HG02973 (cell line): ENCODE measurements around the gene SPARC.
"Not testable (repeated sequence)": the region's sequence is repeated elsewhere in the genome, so short reads cannot be mapped to it uniquely, and the experiment has no call there.

Source experiments
- ATAC-seq: cut with Tn5 transposase; IDR thresholded peaks from one replicate; pipeline ENCODE4 v1.9.1; 2021; ENCODE audit warnings: moderate library complexity; ENCODE audit not compliant: unreplicated experiment

Gene SPARC

GRCh38 chr5:151703227-151703626 is 16.5 kb upstream of the SPARC start:
- ATAC-seq: peak; percentile 89

- no peak for ATAC-seq
Measured at GRCh38 chr5:151700820-151701219, 14.1 kb upstream of the SPARC start.

DNA sequence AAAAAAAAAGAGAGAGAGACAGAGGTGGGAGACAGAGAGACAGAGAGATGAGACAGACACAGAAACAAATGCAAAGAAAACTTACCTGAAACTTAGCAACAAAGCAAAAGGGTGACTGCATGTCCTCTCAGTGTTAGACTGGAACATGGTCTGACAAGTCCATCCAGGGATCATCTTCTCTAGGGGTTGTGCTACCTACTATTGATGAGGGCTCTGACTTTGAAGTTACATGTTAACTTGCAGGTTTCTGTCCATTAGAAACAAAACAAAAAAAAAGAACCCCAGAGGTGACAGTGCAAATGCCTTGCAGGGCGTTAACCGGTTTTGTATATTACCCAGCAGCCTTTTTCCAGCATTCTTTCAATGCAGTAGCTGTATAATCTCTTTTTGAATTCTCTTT is 13.6 kb upstream of the SPARC start:
- ATAC-seq: no peak

- no peak for ATAC-seq
Measured at GRCh38 chr5:151699071-151699901, 12.6 kb upstream of the SPARC start.

DNA sequence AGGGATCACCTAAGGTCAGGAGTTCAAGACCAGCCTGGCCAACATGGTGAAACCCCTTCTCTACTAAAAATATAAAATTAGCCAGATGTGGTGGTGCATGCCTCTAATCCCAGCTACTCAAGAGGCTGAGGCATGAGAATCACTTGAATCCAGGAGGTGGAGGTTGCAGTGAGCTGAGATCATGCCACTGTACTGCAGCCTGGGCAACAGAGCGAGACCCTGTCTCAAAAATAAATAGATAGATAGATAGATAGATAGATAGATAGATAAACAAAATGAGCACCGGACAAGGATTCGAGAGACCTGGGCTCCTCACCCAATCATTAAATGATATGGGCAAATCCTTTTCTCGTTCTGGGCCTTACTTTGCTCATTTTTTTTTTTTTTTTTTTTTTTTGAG is 11.4 kb upstream of the SPARC start:
- ATAC-seq: not testable (repeated sequence)

DNA sequence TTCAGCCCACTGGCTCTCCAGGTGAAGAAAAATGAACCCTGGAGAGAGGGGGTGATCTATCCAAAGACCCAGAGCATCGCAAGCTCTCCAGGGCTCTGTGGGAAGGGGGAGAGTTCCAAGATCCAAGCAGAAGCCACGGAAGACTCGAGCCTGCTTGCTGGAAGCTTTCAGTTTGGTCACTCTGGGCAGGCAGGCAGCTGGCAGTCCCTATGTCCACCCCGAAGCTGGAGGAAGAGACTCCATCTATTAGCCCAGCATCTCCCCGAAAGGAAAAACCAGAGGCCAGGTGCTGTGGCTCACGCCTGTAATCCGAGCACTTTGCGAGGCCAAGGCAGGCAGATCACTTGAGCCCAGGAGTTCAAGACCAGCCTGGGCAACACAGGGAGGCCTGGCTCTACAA is 10.7 kb upstream of the SPARC start:
- ATAC-seq: no peak

- no peak for ATAC-seq
Measured at GRCh38 chr5:151696470-151697061, 9.9 kb upstream of the SPARC start.

DNA sequence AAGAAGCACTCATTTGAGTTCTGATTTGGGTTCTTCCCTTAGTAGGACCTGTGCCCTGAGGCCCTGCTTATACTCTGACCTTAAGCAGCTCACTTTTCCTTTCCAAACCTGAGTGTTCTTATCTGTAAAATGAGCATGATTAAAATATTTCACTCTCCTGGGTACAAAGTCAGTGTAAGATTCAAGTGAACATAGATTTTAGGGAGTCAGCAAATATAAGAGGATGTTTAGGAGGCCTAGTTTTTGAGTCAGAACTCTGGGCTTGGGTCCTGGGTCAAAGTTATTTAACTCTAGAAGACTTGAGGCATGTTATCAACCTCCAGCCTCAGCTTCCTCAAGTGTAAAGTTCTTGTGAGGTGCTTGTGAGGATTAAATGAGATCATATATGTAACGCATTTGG is 8.7 kb upstream of the SPARC start:
- no peak for ATAC-seq

- ATAC-seq: no peak
Measured at GRCh38 chr5:151694035-151694485, 7.3 kb upstream of the SPARC start.

DNA sequence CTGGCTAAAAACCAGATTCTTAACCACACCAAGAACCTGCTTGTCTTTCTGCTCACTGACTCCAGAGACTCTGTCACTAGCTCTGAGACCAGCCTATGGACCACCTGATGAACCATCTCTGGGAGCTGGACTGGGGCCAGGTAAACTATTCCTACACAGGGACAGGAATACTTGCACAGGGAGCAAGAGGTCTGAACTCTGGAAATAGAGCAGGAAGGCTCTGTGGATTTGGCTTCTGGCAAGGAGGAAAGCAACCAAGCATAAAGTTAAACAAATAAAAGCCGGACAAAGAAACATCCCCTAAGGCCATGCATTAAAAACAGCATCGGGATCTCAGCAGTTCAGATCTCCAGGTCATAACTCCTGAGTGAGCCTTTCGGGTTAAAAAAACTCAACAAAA is 5.6 kb upstream of the SPARC start:
- no peak for ATAC-seq

- no peak for ATAC-seq
Measured at GRCh38 chr5:151691706-151692105, 5.0 kb upstream of the SPARC start.

DNA sequence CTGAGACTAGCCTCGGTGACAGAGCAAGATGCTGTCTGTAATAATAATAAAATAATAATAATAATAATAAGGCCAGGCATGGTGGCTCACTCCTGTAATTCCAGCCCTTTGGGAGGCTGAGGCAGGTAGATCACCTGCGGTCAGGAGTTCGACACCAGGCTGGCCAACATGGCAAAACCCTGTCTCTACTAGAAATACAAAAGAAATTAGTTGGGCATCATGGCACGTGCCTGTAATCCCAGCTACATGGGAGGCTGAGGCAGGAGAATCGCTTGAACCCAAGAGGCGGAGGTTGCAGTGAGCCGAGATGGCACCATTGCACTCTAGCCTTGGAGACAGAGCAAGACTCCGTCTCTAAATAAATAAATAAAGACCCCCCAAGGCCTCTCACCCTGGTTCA is 2.9 kb upstream of the SPARC start:
- ATAC-seq: not testable (repeated sequence)

DNA sequence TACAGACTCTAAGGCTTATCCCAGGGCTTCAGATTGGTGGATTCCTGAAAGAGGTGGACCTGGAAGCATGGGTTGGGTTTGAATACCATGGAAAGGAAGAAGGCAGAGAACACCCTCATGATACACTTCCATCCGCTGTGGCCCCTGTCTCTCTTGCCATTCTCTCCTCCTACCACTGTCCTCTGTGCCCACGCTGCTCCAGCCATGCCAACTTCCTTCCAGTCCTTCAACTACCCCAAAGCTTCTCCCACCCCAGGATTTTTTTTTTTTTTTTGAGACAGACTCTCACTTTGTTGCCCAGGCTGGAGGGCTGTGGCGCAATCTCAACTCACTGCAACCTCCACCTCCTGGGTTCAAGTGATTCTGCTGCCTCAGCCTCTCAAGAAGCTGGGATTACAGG is 1.7 kb upstream of the SPARC start:
- ATAC-seq: no peak

- ATAC-seq: no peak
Measured at GRCh38 chr5:151685749-151686673, 704 bp downstream of the SPARC start.

DNA sequence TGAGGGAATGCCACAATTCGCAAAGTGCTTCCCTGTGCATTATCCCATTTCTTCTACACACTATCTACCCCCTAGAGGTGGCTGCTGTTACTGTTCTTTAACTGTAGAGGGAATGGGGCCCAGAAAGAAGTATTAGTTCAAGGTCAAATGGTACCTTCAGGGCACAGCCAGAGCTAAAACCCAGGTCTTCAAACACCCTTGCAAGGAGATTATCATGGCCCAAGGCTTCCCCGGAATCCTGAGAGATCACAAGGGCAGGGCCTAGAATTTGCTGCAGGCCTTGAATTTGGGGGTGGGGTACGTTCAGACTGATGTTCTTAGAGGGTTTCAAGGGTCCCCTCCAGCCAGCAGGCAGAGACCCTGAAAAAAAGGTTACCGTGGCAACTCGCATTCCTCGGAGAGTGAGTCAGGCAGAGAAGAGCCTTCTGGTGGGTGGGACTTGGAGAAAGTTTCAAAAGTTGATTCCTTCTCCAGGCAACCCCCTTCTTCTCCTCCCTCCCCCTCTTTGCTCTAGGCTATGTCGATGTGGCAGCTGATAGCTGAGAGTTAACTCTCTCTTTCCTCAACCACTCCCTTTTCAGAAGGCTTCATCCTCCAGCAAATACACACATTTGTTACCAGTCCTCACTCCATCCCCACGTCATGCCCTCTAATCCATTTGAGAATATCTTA is 1.9 kb downstream of the SPARC start:
- no peak for ATAC-seq

- ATAC-seq: no peak
Measured at GRCh38 chr5:151683986-151684588, 2.6 kb downstream of the SPARC start.

DNA sequence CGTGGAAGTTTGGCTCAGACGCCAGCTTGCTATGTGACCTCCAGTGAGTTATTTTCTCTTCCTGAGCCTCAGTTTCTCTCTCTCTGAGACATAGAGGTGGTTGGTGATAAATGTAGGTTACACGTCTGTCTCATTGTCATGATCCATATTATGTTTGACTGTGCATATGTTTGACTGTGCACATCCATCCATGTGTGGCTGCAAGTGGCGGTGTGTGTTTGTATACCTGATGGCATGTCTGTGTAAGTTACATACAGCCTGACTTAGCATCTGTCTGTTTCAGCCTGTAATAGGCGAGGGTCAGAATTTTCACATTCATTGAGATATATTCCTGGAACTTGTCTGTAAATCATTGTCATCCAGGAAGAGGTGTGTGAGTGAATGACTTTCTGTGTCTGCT is 3.3 kb downstream of the SPARC start:
- ATAC-seq: no peak

- no peak for ATAC-seq
Measured at GRCh38 chr5:151682751-151683331, 3.9 kb downstream of the SPARC start.

DNA sequence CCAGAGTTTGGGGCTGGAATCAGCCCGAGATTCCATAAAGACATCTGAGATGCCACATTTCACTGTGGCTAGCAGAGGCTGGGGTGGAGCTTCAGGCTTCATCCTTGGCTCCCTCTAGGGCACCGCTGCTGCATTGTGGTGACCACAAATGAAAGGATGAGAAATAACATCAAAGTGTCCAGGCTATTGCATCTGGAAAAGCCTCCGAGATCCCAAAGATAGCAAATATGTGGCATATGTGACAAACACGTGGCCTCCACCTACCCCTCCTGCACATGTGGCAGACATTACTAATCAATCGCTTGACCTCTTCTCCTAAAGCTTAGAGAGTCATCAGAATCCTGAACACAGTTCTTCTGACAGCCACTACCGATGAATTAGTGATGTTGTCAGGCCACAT is 4.5 kb downstream of the SPARC start:
- no peak for ATAC-seq

- ATAC-seq: no peak
Measured at GRCh38 chr5:151680944-151681427, 5.7 kb downstream of the SPARC start.
